GM06990 (cell line): Measurements from ENCODE around the gene LRTM1.

Experiments used
- DNase-seq: peaks from one replicate; pipeline ENCODE4 v3.0.0-alpha.2; 2011; ENCODE audit not compliant: insufficient read length; ENCODE audit errors: extremely low read depth
- H3K27me3 ChIP-seq: replicated peaks from 2 replicates; pipeline ENCODE4 v1.6.0; 2011; ENCODE audit warnings: low read length; ENCODE audit not compliant: control insufficient read depth, insufficient read depth
- H3K36me3 ChIP-seq: 2 replicates; pipeline ENCODE4 v1.5.1; 2011; ENCODE audit warnings: low read length; ENCODE audit not compliant: control insufficient read depth, insufficient read depth
- H3K4me3 ChIP-seq: replicated peaks from 2 replicates; pipeline ENCODE4 v1.5.1; 2011; ENCODE audit warnings: low read depth, mild to moderate bottlenecking, control low read depth, low read length
- CTCF ChIP-seq: IDR thresholded peaks from 2 replicates; pipeline ENCODE4 v1.5.1; 2011; ENCODE audit warnings: low read length, control low read depth, mild to moderate bottlenecking, inconsistent platforms; ENCODE audit not compliant: insufficient read depth, poor library complexity, severe bottlenecking

LRTM1 gene

GRCh38 chr3:54954022-54954421 lies 26.2 kb upstream of the LRTM1 start:
- TF ChIP-seq CTCF, result no peak
- Histone ChIP-seq H3K27me3 (peaks cover 3% of the 10 kb centered on the region; the same call in 1 of the 2 replicates), H3K36me3 (no peaks in the 10 kb centered on the region), H3K4me3 (no peak overlapping the region)
- no peak for DNase-seq

- H3K36me3 ChIP-seq, result no peaks in the 10 kb centered on the region
- peaks cover 3% of the 10 kb centered on the region for H3K27me3 ChIP-seq
- no peak overlapping the region for H3K4me3 ChIP-seq
- TF ChIP-seq CTCF, result peak; percentile 39
- DNase-seq, result no peak
Measured at GRCh38 chr3:54951405-54951804, 23.5 kb upstream of the LRTM1 start.

GRCh38 chr3:54950391-54951003 lies 22.6 kb upstream of the LRTM1 start:
- DNase-seq, result no peak
- no peak for TF ChIP-seq CTCF
- Histone ChIP-seq H3K36me3 (no peaks in the 10 kb centered on the region), H3K27me3 (peaks cover 3% of the 10 kb centered on the region), H3K4me3 (no peak overlapping the region)

GRCh38 chr3:54949491-54950044 lies 21.7 kb upstream of the LRTM1 start:
- no peak for TF ChIP-seq CTCF
- H3K4me3 ChIP-seq, result no peak overlapping the region
- no peaks in the 10 kb centered on the region for H3K36me3 ChIP-seq
- DNase-seq, result no peak
- peaks cover 3% of the 10 kb centered on the region for H3K27me3 ChIP-seq

- no peak overlapping the region for H3K4me3 ChIP-seq
Measured at GRCh38 chr3:54941690-54942362, 14.0 kb upstream of the LRTM1 start.

More at GRCh38 chr3:54941690-54942362, 14.0 kb upstream of the LRTM1 start:
- DNase-seq, result no peak
- peaks cover 3% of the 10 kb centered on the region for H3K27me3 ChIP-seq
- no peak for TF ChIP-seq CTCF
- H3K36me3 ChIP-seq, result no peaks in the 10 kb centered on the region
